Measurements from ENCODE around the gene ERBB4. TPM values are rescaled to one million over a fixed set of nuclear protein-coding genes. Genes with fewer than 3 reads are reported as not detected.

The ERBB4 gene
- total RNA-seq, 1 donor from 2014 or later = 2.6 TPM

DNA sequence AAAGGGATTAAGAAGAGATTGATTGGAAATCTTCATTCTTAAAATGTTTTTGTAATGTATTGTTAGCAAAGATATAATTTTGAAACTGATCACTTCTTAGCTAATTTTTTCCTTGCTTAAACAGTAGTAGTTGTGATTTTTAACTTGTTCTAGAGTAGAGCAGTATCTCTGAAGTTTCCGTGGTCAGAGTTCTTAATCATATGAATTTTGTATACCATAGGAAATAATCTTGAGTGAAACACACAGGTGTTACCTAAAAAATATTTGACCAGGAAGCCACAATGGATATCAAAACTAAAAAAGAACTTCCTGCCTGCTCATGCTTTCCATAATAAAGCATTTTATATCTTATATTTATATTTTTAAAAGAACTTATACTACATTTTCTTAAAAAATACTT is 907.1 kb downstream of the ERBB4 start:
- Histone ChIP-seq H3K4me3 (ENCODE audit: low read depth, low read length) (no peak overlapping the region), H3K27me3 (ENCODE audit: control insufficient read depth, insufficient read depth, low read length) (no peaks in the 10 kb centered on the region), H3K36me3 (ENCODE audit: control insufficient read depth, insufficient read depth, low read length) (no peaks in the 10 kb centered on the region)
- TF ChIP-seq, protein P1, sequence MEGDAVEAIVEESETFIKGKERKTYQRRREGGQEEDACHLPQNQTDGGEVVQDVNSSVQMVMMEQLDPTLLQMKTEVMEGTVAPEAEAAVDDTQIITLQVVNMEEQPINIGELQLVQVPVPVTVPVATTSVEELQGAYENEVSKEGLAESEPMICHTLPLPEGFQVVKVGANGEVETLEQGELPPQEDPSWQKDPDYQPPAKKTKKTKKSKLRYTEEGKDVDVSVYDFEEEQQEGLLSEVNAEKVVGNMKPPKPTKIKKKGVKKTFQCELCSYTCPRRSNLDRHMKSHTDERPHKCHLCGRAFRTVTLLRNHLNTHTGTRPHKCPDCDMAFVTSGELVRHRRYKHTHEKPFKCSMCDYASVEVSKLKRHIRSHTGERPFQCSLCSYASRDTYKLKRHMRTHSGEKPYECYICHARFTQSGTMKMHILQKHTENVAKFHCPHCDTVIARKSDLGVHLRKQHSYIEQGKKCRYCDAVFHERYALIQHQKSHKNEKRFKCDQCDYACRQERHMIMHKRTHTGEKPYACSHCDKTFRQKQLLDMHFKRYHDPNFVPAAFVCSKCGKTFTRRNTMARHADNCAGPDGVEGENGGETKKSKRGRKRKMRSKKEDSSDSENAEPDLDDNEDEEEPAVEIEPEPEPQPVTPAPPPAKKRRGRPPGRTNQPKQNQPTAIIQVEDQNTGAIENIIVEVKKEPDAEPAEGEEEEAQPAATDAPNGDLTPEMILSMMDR (IDR thresholded peaks at IDR 0.05; ENCODE audit: insufficient read depth, low read length, poor library complexity, severe bottlenecking) = no peak
- DNase-seq (ENCODE audit: low read depth) = no peak

DNA sequence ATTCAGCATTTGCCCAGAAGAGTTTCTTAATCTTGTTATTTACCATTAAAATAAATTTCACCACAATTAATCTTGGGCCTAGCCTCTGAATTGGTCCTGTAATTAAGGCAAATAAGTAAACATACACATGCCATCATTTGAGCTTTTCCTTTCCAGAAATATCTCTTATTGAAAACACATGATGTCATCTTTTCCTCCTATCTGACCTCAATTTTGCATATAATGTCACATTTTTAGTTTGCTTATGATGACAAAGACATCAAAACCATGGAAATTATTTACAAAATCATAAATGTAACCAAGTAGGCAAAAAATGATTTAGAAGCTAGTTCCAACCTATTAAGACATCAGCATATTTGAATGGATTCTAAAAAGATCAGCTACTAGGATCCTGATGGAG is 915.5 kb downstream of the ERBB4 start:
- no peaks in the 10 kb centered on the region for H3K36me3 ChIP-seq (ENCODE audit: control insufficient read depth, insufficient read depth, low read length)
- H3K27me3 ChIP-seq (ENCODE audit: control insufficient read depth, insufficient read depth, low read length) = no peaks in the 10 kb centered on the region
- no peak for DNase-seq (ENCODE audit: low read depth)
- no peak overlapping the region for H3K4me3 ChIP-seq (ENCODE audit: low read depth, low read length)
- TF ChIP-seq, protein P1 (IDR thresholded peaks at IDR 0.05; ENCODE audit: insufficient read depth, low read length, poor library complexity, severe bottlenecking) = no peak

DNA sequence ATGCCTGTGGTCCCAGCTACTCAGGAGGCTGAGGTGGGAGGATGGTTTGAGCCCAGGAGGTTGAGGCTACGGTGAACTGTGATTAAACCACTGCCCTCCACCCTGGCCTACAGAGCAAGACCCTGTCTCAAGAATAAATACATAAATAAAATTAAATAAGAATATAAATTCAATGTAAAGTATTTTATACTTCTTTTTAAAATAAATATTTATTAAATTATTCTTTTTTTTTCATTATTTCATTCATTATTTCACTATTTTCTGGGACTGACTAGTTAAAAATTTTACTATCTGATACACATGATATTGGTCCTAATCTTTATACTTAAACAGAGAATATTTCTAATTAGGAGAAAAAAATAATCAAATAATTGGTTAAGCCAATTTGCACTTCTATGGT is 917.6 kb downstream of the ERBB4 start:
- TF ChIP-seq, protein P1 (IDR thresholded peaks at IDR 0.05; ENCODE audit: insufficient read depth, low read length, poor library complexity, severe bottlenecking) = no peak
- H3K36me3 ChIP-seq (ENCODE audit: control insufficient read depth, insufficient read depth, low read length) = no peaks in the 10 kb centered on the region
- no peak overlapping the region for H3K4me3 ChIP-seq (ENCODE audit: low read depth, low read length)
- no peaks in the 10 kb centered on the region for H3K27me3 ChIP-seq (ENCODE audit: control insufficient read depth, insufficient read depth, low read length)
- DNase-seq (ENCODE audit: low read depth) = no peak

DNA sequence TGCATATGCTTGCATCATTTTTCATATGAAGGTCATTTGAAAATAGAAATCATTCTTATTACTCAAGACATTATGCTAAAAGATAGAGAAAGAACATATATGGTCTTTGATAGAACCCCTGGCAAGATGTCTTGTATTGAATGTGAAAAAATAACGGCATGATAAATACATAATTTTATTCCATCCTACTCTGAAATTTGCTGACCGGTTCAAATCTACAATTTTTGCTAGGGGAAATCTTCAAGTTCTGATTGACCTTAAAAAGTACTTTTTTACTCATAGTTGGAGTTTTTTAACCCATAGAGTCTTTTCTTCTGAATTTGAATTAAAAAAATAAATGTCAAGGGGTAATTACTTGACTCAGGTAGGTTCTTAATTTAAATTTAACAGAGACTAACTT is 920.8 kb downstream of the ERBB4 start:
- Histone ChIP-seq H3K36me3 (ENCODE audit: control insufficient read depth, insufficient read depth, low read length) (no peaks in the 10 kb centered on the region), H3K4me3 (ENCODE audit: low read depth, low read length) (no peak overlapping the region), H3K27me3 (ENCODE audit: control insufficient read depth, insufficient read depth, low read length) (no peaks in the 10 kb centered on the region)
- TF ChIP-seq, protein P1 (IDR thresholded peaks at IDR 0.05; ENCODE audit: insufficient read depth, low read length, poor library complexity, severe bottlenecking) = no peak
- DNase-seq (ENCODE audit: low read depth) = no peak

DNA sequence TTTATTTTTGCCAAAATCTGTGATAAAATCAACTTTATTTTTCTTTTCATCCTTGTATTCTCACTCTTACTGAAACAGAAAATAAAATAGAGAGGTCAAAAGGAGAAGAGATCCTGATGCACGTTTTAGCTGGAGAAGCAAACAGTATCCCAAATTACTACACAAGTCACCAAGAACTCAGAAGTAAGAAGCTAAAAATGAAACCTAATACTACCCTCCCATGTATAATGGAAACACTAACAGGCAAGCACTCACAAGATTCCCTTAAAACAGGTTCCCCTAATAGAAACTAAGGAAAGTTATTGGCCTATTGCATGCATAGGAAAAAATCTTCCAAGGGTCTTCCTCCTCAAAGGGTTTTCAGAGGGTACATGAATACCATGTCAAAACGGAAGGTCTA is 927.0 kb downstream of the ERBB4 start:
- DNase-seq (ENCODE audit: low read depth) = no peak
- TF ChIP-seq, protein P1 (IDR thresholded peaks at IDR 0.05; ENCODE audit: insufficient read depth, low read length, poor library complexity, severe bottlenecking) = no peak
- no peak overlapping the region for H3K4me3 ChIP-seq (ENCODE audit: low read depth, low read length)

DNA sequence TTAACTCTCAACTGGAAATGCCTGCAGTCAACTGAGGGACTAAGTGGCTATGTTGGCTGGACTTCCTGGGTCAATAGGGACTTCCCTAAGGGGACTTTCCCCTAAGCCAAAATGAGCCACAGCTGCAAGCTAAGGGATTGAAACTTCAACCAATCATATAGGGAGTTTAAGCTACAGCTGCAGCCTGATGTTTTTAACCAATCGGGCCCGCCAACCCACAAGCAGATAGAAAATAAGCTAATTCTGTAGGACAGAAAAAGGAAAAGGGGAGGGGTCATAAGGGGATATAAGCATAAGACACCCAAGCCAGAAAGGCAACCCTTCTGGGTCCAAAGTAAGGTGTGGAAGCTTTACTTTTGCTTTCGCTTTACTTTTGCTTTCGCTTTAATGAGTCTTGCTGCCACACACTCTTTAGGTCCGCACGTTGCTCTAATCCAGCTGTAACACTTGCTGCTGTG is 927.5 kb downstream of the ERBB4 start:
- Histone ChIP-seq H3K4me3 (ENCODE audit: low read depth, low read length) (no peak overlapping the region), H3K27me3 (ENCODE audit: control insufficient read depth, insufficient read depth, low read length) (no peaks in the 10 kb centered on the region), H3K36me3 (ENCODE audit: control insufficient read depth, insufficient read depth, low read length) (no peaks in the 10 kb centered on the region)
- no peak for DNase-seq (ENCODE audit: low read depth)
- TF ChIP-seq, protein P1 (IDR thresholded peaks at IDR 0.05; ENCODE audit: insufficient read depth, low read length, poor library complexity, severe bottlenecking) = no peak

More for the DNA sequence above, 927.0 kb downstream of the ERBB4 start:
- Histone ChIP-seq H3K36me3 (ENCODE audit: control insufficient read depth, insufficient read depth, low read length) (no peaks in the 10 kb centered on the region), H3K27me3 (ENCODE audit: control insufficient read depth, insufficient read depth, low read length) (no peaks in the 10 kb centered on the region)

All from kidney epithelial cell (primary cell).